Osteoblast (primary cell): ENCODE data around the gene CTCF. TPM values are rescaled to one million over a fixed set of nuclear protein-coding genes. Genes with fewer than 3 reads are reported as not detected.
A peak's percentile ranks its signal among the peaks of the same experiment; 100 is the strongest.

Source experiments
- DNase-seq: peaks from one replicate; pipeline ENCODE4 v3.0.0; 2011; ENCODE audit warnings: low spot score, mixed read lengths; ENCODE audit not compliant: insufficient read length; ENCODE audit errors: missing footprints
- H2AFZ ChIP-seq: 2 replicates; pipeline ENCODE4 v1.6.0; 2011; ENCODE audit warnings: mild to moderate bottlenecking, low read length
- H3K27ac ChIP-seq: 2 replicates; pipeline ENCODE4 v1.5.1; 2011; ENCODE audit warnings: mild to moderate bottlenecking, low read depth, low read length, moderate library complexity
- H3K27me3 ChIP-seq: 2 replicates; pipeline ENCODE4 v1.6.0; 2012; ENCODE audit warnings: mild to moderate bottlenecking, control low read depth, inconsistent platforms, low read length, moderate library complexity; ENCODE audit not compliant: insufficient read depth
- H3K36me3 ChIP-seq: 2 replicates; pipeline ENCODE4 v1.5.1; 2011; ENCODE audit warnings: mild to moderate bottlenecking, low read length, control low read depth, moderate library complexity; ENCODE audit not compliant: insufficient read depth
- H3K4me1 ChIP-seq: 2 replicates; pipeline ENCODE4 v1.5.1; 2011; ENCODE audit warnings: mild to moderate bottlenecking, low read length, control low read depth, moderate library complexity; ENCODE audit not compliant: insufficient read depth
- H3K4me2 ChIP-seq: 2 replicates; pipeline ENCODE4 v1.6.0; 2011; ENCODE audit warnings: mild to moderate bottlenecking, low read length; ENCODE audit not compliant: insufficient read depth
- H3K4me3 ChIP-seq: fragments of 200-600 bp; sonication (generic); 3 replicates; pipeline ENCODE4 v1.5.1; 2012; ENCODE audit warnings: mild to moderate bottlenecking, low read length, inconsistent platforms; ENCODE audit not compliant: insufficient read depth
- H3K79me2 ChIP-seq: 2 replicates; pipeline ENCODE4 v1.6.0; 2012; ENCODE audit warnings: mild to moderate bottlenecking, low read length, control low read depth, inconsistent platforms; ENCODE audit not compliant: insufficient read depth
- H3K9me3 ChIP-seq: 2 replicates; pipeline ENCODE4 v1.5.1; 2011; ENCODE audit warnings: low read depth, low read length, control low read depth
- H4K20me1 ChIP-seq: 2 replicates; pipeline ENCODE4 v1.6.0; 2012; ENCODE audit warnings: mild to moderate bottlenecking, low read length, control low read depth; ENCODE audit not compliant: insufficient read depth
- total RNA-seq: library from RNA; depleted of rRNA; stranded (reverse); fragments of >200 nt; gene quantifications from 2 replicates; pipeline ENCODE4 v1.2.3, GENCODE V29; 2012
- TF ChIP-seq, protein P1 (sequence below): IDR thresholded peaks from 2 replicates; pipeline ENCODE4 v1.5.1; 2011; ENCODE audit warnings: mild to moderate bottlenecking, low read depth, low read length, moderate library complexity; ENCODE audit errors: extremely low read depth

CTCF gene
- total RNA-seq, 1 donor = 29.3 TPM

DNA sequence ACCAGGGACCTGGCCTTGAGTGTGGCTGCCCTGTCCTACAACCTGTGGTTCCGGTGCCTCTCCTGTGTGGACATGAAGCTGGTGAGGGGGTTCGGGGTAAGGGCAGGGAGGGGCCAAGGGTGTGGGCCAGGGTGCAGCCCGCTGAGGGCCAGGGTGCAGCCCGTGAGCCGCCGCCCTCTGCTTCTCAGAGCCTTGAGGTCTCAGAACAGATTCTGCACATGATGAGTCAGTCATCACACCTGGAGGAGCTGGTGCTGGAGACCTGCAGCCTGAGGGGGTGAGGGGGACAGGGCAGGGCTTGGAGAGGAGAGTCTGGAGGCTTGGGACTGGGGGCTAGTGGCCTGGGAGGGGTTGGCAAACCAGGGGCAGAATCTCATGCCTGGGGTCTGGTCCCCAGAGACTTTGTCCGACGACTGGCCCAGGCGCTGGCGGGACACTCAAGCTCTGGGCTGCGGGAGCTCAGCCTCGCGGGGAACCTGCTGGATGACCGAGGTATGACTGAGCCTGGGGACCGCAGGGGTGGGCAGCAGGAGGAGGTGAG, 84.9 kb downstream of the CTCF start:
- Histone ChIP-seq H3K4me3 (no peak overlapping the region), H2AFZ (no peak overlapping the region), H3K9me3 (no peaks in the 10 kb centered on the region), H3K79me2 (no peaks in the 10 kb centered on the region), H3K27me3 (peaks cover 78% of the 10 kb centered on the region), H4K20me1 (peaks cover 9% of the 10 kb centered on the region), H3K36me3 (no peaks in the 10 kb centered on the region), H3K27ac (no peak overlapping the region), H3K4me2 (no peak overlapping the region), H3K4me1 (peaks cover 2% of the 10 kb centered on the region)
- TF ChIP-seq, protein P1, sequence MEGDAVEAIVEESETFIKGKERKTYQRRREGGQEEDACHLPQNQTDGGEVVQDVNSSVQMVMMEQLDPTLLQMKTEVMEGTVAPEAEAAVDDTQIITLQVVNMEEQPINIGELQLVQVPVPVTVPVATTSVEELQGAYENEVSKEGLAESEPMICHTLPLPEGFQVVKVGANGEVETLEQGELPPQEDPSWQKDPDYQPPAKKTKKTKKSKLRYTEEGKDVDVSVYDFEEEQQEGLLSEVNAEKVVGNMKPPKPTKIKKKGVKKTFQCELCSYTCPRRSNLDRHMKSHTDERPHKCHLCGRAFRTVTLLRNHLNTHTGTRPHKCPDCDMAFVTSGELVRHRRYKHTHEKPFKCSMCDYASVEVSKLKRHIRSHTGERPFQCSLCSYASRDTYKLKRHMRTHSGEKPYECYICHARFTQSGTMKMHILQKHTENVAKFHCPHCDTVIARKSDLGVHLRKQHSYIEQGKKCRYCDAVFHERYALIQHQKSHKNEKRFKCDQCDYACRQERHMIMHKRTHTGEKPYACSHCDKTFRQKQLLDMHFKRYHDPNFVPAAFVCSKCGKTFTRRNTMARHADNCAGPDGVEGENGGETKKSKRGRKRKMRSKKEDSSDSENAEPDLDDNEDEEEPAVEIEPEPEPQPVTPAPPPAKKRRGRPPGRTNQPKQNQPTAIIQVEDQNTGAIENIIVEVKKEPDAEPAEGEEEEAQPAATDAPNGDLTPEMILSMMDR = no peak
- DNase-seq = peak; percentile 82

DNA sequence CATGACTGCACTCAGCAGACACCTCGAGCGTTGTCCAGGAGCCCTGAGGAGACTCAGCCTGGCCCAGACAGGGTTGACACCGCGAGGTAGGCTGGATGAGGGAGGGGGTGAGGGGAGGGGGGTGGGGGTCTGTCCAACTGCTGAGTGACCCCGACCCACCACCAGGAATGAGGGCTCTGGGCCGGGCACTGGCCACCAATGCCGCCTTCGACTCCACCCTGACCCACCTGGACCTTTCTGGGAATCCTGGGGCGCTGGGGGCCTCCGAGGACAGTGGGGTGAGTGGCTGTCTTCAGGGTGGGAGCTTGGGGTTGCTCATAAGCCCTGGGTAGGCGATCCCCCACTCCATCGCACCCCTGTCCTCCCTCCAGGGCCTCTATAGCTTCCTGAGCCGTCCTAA, 85.4 kb downstream of the CTCF start:
- H3K4me1 ChIP-seq = no peaks in the 10 kb centered on the region
- no peaks in the 10 kb centered on the region for H3K36me3 ChIP-seq
- no peak overlapping the region for H3K27ac ChIP-seq
- H3K79me2 ChIP-seq = no peaks in the 10 kb centered on the region
- no peaks in the 10 kb centered on the region for H3K9me3 ChIP-seq
- H3K4me2 ChIP-seq = no peak overlapping the region
- TF ChIP-seq, protein P1 = no peak
- DNase-seq = no peak
- peaks cover 9% of the 10 kb centered on the region for H4K20me1 ChIP-seq
- peaks cover 83% of the 10 kb centered on the region for H3K27me3 ChIP-seq
- H2AFZ ChIP-seq = no peak overlapping the region
- H3K4me3 ChIP-seq = no peak overlapping the region

DNA sequence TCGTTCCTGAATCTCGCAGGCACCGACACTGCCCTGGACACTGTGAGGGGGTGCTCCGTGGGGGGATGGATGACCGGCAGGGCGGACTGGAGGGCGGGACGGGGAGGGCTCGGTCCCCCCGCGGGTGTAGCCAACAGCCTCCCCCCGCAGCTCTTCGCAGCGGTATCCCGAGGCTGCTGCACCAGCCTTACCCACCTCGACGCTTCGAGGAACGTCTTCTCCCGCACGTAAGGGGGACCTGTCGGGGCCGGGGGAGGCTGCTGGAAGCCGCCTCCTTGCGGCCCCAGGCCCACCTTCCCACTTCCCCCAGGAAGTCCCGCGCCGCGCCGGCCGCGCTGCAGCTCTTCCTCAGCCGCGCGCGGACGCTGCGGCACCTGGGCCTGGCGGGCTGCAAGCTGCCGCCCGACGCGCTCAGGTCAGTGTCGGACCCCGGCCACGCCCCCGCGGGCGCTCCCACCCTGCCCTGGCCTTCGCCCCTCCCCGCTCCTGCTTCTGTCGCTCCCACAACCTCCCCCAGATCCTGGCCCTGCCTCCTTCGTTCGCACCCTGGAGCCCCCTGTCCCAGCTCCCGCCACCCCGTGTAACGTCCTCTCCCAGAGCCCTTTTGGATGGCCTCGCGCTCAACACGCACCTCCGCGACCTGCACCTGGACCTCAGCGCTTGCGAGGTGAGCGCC, 85.9 kb downstream of the CTCF start:
- no peak overlapping the region for H2AFZ ChIP-seq
- H4K20me1 ChIP-seq = peaks cover 9% of the 10 kb centered on the region
- H3K4me2 ChIP-seq = no peak overlapping the region
- H3K27ac ChIP-seq = no peak overlapping the region
- H3K9me3 ChIP-seq = no peaks in the 10 kb centered on the region
- TF ChIP-seq, protein P1 = no peak
- DNase-seq = peak; percentile 84
- no peaks in the 10 kb centered on the region for H3K36me3 ChIP-seq
- no peaks in the 10 kb centered on the region for H3K79me2 ChIP-seq
- no peak overlapping the region for H3K4me3 ChIP-seq
- peaks cover 85% of the 10 kb centered on the region for H3K27me3 ChIP-seq
- H3K4me1 ChIP-seq = no peaks in the 10 kb centered on the region

DNA sequence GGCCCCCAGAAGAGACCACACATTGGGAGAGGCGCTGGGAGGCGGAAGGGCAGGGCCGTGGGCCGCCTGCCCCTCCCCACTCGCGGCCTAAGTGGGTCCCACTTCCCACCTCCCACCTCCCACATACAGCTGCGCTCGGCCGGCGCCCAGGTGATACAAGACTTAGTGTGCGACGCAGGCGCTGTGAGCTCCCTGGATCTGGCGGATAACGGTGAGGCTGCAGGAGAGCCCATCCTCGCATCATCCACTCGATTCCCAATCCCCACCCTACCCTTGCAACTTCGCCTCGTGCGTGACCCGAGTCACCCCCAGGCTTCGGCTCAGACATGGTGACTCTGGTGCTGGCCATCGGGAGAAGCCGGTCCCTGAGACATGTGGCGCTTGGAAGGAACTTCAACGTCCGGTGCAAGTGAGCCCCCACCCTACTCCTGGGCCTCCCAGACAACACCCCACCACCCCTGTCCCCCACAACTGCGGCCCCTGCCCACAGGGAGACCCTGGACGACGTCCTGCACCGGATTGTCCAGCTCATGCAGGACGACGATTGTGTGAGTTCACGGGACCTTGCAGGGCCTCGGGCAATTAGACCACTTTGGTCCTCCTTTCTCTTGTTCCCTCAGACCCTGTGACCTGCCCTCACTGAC, 86.6 kb downstream of the CTCF start:
- H3K27ac ChIP-seq = no peak overlapping the region
- no peaks in the 10 kb centered on the region for H3K4me1 ChIP-seq
- no peaks in the 10 kb centered on the region for H3K9me3 ChIP-seq
- H3K4me3 ChIP-seq = no peak overlapping the region
- TF ChIP-seq, protein P1 = no peak
- peak; percentile 80 for DNase-seq
- H4K20me1 ChIP-seq = peaks cover 9% of the 10 kb centered on the region
- no peaks in the 10 kb centered on the region for H3K36me3 ChIP-seq
- no peak overlapping the region for H2AFZ ChIP-seq
- H3K79me2 ChIP-seq = no peaks in the 10 kb centered on the region
- H3K4me2 ChIP-seq = no peak overlapping the region
- H3K27me3 ChIP-seq = peaks cover 88% of the 10 kb centered on the region
